Body of pancreas (tissue), 4 donors: Measurements from ENCODE around the gene ADAMTSL2.

Source experiments
- POLR2A ChIP-seq, 3 donors: fragments of 450-650 bp; IDR thresholded peaks; one replicate each; pipeline ENCODE4 v1.6.1; 2016; ENCODE audit warnings: antibody characterized with exemption in 3 of 3, mild to moderate bottlenecking in 2 of 3
- TF ChIP-seq, protein P1 (sequence below), 7 experiments: fragments of 450-650 bp in 4 of 7; fragments of 200-600 bp in 3 of 7; sonication (generic) in 3 of 7; IDR thresholded peaks; one replicate each; pipeline ENCODE4 v1.5.1; 2016 to 2019; ENCODE audit warnings: antibody characterized with exemption in 7 of 7

DNA sequence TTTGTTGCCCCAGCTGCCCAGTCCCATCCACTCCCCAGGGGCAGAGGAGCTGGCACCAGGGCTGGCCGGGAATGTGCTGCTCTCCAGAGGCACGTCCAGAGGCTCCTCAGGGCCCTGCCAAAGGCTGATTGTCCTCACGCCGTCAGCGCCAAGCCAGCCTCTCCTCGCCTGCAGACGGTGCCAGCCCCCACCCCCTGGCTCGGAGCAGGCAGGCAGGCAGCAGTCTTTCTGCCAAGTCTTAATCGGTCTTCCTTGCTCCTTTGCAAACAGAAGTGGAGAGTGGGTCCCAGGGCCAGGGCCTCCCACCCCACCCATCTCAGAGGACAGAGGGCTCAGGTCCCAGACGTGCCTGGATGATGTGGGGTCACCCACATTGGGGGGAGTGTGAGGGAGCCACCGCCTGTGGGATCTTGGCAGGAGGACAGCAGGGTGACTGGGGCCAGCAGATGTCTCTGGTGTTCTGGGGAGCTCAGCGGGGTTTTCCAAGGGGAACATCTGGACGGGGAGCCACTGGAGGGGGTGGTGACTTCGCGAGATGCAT is 38.4 kb downstream of the ADAMTSL2 start:
- TF ChIP-seq, protein P1, sequence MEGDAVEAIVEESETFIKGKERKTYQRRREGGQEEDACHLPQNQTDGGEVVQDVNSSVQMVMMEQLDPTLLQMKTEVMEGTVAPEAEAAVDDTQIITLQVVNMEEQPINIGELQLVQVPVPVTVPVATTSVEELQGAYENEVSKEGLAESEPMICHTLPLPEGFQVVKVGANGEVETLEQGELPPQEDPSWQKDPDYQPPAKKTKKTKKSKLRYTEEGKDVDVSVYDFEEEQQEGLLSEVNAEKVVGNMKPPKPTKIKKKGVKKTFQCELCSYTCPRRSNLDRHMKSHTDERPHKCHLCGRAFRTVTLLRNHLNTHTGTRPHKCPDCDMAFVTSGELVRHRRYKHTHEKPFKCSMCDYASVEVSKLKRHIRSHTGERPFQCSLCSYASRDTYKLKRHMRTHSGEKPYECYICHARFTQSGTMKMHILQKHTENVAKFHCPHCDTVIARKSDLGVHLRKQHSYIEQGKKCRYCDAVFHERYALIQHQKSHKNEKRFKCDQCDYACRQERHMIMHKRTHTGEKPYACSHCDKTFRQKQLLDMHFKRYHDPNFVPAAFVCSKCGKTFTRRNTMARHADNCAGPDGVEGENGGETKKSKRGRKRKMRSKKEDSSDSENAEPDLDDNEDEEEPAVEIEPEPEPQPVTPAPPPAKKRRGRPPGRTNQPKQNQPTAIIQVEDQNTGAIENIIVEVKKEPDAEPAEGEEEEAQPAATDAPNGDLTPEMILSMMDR (IDR thresholded peaks at IDR 0.05): no peak
- no peak for TF ChIP-seq POLR2A (IDR thresholded peaks at IDR 0.05)
